ENCODE data around the gene C3orf22.

- TF ChIP-seq, protein P1, sequence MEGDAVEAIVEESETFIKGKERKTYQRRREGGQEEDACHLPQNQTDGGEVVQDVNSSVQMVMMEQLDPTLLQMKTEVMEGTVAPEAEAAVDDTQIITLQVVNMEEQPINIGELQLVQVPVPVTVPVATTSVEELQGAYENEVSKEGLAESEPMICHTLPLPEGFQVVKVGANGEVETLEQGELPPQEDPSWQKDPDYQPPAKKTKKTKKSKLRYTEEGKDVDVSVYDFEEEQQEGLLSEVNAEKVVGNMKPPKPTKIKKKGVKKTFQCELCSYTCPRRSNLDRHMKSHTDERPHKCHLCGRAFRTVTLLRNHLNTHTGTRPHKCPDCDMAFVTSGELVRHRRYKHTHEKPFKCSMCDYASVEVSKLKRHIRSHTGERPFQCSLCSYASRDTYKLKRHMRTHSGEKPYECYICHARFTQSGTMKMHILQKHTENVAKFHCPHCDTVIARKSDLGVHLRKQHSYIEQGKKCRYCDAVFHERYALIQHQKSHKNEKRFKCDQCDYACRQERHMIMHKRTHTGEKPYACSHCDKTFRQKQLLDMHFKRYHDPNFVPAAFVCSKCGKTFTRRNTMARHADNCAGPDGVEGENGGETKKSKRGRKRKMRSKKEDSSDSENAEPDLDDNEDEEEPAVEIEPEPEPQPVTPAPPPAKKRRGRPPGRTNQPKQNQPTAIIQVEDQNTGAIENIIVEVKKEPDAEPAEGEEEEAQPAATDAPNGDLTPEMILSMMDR (tag by site-specific recombination; IDR thresholded peaks at IDR 0.05) = no peak
- TF ChIP-seq ZNF792 (tag by site-specific recombination; IDR thresholded peaks at IDR 0.05) (no peak), ZFP69B (tag by site-specific recombination; IDR thresholded peaks at IDR 0.05) (no peak), ZBTB6 (tag by site-specific recombination; IDR thresholded peaks at IDR 0.05) (no peak), TCF7L2 (IDR thresholded peaks at IDR 0.05; ENCODE audit: borderline replicate concordance, low read depth, low read length) (no peak)
- TF ChIP-seq, protein P2, sequence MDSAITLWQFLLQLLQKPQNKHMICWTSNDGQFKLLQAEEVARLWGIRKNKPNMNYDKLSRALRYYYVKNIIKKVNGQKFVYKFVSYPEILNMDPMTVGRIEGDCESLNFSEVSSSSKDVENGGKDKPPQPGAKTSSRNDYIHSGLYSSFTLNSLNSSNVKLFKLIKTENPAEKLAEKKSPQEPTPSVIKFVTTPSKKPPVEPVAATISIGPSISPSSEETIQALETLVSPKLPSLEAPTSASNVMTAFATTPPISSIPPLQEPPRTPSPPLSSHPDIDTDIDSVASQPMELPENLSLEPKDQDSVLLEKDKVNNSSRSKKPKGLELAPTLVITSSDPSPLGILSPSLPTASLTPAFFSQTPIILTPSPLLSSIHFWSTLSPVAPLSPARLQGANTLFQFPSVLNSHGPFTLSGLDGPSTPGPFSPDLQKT (IDR thresholded peaks at IDR 0.05; ENCODE audit: borderline replicate concordance, low read depth, low read length) = no peak
- TF ChIP-seq, protein P3, sequence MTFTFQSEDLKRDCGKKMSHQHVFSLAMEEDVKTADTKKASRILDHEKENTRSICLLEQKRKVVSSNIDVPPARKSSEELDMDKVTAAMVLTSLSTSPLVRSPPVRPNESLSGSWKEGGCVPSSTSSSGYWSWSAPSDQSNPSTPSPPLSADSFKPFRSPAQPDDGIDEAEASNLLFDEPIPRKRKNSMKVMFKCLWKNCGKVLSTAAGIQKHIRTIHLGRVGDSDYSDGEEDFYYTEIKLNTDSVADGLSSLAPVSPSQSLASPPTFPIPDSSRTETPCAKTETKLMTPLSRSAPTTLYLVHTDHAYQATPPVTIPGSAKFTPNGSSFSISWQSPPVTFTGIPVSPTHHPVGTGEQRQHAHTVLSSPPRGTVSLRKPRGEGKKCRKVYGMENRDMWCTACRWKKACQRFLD (tag by site-specific recombination; IDR thresholded peaks at IDR 0.05) = no peak
Observed at GRCh38 chr3:126547721-126548120, 11.0 kb downstream of the C3orf22 start.
